Measurements from ENCODE around the gene ZNF181.

DNA sequence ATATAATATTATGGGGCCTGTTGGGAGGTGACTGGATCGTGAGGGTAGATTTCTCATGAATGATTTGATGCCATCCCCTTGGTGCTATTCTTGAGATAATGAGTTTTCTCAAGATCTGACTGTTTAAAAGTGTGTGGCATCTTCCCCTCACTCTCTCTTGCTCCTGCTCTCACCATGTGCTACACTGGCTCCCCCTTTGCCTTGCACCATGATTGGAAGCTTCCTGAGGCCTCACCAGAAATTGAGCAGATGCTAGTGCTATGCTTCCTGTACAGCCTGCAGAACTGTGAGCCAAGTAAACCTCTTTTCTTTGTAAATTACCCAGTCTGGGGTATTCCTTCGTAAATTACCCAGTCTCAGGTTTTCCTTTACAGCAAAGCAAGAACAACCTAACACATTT is 40.8 kb downstream of the ZNF181 start:
- TF ChIP-seq, protein P1, sequence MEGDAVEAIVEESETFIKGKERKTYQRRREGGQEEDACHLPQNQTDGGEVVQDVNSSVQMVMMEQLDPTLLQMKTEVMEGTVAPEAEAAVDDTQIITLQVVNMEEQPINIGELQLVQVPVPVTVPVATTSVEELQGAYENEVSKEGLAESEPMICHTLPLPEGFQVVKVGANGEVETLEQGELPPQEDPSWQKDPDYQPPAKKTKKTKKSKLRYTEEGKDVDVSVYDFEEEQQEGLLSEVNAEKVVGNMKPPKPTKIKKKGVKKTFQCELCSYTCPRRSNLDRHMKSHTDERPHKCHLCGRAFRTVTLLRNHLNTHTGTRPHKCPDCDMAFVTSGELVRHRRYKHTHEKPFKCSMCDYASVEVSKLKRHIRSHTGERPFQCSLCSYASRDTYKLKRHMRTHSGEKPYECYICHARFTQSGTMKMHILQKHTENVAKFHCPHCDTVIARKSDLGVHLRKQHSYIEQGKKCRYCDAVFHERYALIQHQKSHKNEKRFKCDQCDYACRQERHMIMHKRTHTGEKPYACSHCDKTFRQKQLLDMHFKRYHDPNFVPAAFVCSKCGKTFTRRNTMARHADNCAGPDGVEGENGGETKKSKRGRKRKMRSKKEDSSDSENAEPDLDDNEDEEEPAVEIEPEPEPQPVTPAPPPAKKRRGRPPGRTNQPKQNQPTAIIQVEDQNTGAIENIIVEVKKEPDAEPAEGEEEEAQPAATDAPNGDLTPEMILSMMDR (IDR thresholded peaks at IDR 0.05; ENCODE audit: low read depth, low read length, missing input control): no peak
- TF ChIP-seq SP1 (IDR thresholded peaks at IDR 0.05): no peak
- no peak for TF ChIP-seq EGR1 (IDR thresholded peaks at IDR 0.05; ENCODE audit: low read depth in 2 of 2)
- no peak for TF ChIP-seq YY1 (IDR thresholded peaks at IDR 0.05)
- TF ChIP-seq TAF1 (conservative IDR thresholded peaks at IDR 0.05): no peak
- TF ChIP-seq JUND (IDR thresholded peaks at IDR 0.05): no peak
- TF ChIP-seq, protein P2, sequence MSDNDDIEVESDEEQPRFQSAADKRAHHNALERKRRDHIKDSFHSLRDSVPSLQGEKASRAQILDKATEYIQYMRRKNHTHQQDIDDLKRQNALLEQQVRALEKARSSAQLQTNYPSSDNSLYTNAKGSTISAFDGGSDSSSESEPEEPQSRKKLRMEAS (IDR thresholded peaks at IDR 0.05): no peak
- no peak for TF ChIP-seq RAD21 (IDR thresholded peaks at IDR 0.05)
- TF ChIP-seq, protein P3, sequence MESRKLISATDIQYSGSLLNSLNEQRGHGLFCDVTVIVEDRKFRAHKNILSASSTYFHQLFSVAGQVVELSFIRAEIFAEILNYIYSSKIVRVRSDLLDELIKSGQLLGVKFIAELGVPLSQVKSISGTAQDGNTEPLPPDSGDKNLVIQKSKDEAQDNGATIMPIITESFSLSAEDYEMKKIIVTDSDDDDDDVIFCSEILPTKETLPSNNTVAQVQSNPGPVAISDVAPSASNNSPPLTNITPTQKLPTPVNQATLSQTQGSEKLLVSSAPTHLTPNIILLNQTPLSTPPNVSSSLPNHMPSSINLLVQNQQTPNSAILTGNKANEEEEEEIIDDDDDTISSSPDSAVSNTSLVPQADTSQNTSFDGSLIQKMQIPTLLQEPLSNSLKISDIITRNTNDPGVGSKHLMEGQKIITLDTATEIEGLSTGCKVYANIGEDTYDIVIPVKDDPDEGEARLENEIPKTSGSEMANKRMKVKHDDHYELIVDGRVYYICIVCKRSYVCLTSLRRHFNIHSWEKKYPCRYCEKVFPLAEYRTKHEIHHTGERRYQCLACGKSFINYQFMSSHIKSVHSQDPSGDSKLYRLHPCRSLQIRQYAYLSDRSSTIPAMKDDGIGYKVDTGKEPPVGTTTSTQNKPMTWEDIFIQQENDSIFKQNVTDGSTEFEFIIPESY (IDR thresholded peaks at IDR 0.05): no peak
- TF ChIP-seq GABPA (IDR thresholded peaks at IDR 0.05 in 1 of 2, conservative IDR thresholded peaks at IDR 0.05 in 1 of 2): no peak
- TF ChIP-seq, protein P4, sequence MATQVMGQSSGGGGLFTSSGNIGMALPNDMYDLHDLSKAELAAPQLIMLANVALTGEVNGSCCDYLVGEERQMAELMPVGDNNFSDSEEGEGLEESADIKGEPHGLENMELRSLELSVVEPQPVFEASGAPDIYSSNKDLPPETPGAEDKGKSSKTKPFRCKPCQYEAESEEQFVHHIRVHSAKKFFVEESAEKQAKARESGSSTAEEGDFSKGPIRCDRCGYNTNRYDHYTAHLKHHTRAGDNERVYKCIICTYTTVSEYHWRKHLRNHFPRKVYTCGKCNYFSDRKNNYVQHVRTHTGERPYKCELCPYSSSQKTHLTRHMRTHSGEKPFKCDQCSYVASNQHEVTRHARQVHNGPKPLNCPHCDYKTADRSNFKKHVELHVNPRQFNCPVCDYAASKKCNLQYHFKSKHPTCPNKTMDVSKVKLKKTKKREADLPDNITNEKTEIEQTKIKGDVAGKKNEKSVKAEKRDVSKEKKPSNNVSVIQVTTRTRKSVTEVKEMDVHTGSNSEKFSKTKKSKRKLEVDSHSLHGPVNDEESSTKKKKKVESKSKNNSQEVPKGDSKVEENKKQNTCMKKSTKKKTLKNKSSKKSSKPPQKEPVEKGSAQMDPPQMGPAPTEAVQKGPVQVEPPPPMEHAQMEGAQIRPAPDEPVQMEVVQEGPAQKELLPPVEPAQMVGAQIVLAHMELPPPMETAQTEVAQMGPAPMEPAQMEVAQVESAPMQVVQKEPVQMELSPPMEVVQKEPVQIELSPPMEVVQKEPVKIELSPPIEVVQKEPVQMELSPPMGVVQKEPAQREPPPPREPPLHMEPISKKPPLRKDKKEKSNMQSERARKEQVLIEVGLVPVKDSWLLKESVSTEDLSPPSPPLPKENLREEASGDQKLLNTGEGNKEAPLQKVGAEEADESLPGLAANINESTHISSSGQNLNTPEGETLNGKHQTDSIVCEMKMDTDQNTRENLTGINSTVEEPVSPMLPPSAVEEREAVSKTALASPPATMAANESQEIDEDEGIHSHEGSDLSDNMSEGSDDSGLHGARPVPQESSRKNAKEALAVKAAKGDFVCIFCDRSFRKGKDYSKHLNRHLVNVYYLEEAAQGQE (IDR thresholded peaks at IDR 0.05): no peak
- no peak for TF ChIP-seq HNF4G (IDR thresholded peaks at IDR 0.05)
- TF ChIP-seq FOXA1 (IDR thresholded peaks at IDR 0.05): no peak
- TF ChIP-seq FOXA2 (IDR thresholded peaks at IDR 0.05): no peak

Measured in liver (tissue), 3 donors.